Uterus (tissue), 4 donors: ENCODE data around the gene RBMS1. TPM values are rescaled to one million over a fixed set of nuclear protein-coding genes. Genes with fewer than 3 reads are reported as not detected.

Experiments
- DNase-seq, 2 donors: peaks; one replicate each; pipeline ENCODE4 v3.0.0-alpha.2; 2019 to 2020
- H3K27ac ChIP-seq, 2 donors: fragments of 200-600 bp; sonication (generic); 1 replicate in 1 of 2; 2 replicates in 1 of 2; pipeline ENCODE4 v1.5.1; 2016 to 2018
- H3K27me3 ChIP-seq, 2 donors: fragments of 200-600 bp; sonication (generic); one replicate each; pipeline ENCODE4 v1.5.1; 2018 to 2019; ENCODE audit warnings: control low read depth in 1 of 2
- H3K36me3 ChIP-seq, 2 donors: fragments of 200-600 bp; sonication (generic); one replicate each; pipeline ENCODE4 v1.5.1; 2019; ENCODE audit warnings: control low read depth in 1 of 2
- H3K4me1 ChIP-seq, 2 donors: fragments of 200-600 bp; sonication (generic); one replicate each; pipeline ENCODE4 v1.5.1; 2018 to 2019; ENCODE audit warnings: control low read depth in 1 of 2
- H3K4me3 ChIP-seq, 2 donors: fragments of 200-600 bp; sonication (generic); 1 replicate in 1 of 2; 2 replicates in 1 of 2; pipeline ENCODE4 v1.5.1; 2018 to 2019; ENCODE audit warnings: mild to moderate bottlenecking in 1 of 2
- H3K9me3 ChIP-seq, 2 donors: fragments of 200-600 bp; sonication (generic); one replicate each; pipeline ENCODE4 v1.5.1; 2019; ENCODE audit warnings: control low read depth in 1 of 2
- POLR2A ChIP-seq, 2 donors: fragments of 450-650 bp; IDR thresholded peaks; one replicate each; pipeline ENCODE4 v1.6.1; 2016; ENCODE audit warnings: antibody characterized with exemption in 2 of 2, mild to moderate bottlenecking in 1 of 2, moderate library complexity in 1 of 2
- intact Hi-C: fragments of 100-400 bp; cut with DNase I; formaldehyde crosslinking; loops from one replicate; pipeline ENCODE4 v1.15.1; 2023; ENCODE audit warnings: low total_unique reads
- total RNA-seq, 4 donors: library from RNA; depleted of rRNA in 3 of 4; stranded (reverse); fragments of >200 nt in 3 of 4; gene quantifications; one replicate each; pipeline versions ENCODE4 v1.1.0 to v1.2.4, GENCODE V29; 2014 to 2023
- TF ChIP-seq, protein P1 (sequence below), 4 experiments: fragments of 200-600 bp in 2 of 4; fragments of 450-650 bp in 2 of 4; sonication (generic) in 2 of 4; IDR thresholded peaks; one replicate each; pipeline ENCODE4 v1.5.1; 2016 to 2019; ENCODE audit warnings: antibody characterized with exemption in 4 of 4, mild to moderate bottlenecking in 2 of 4, moderate library complexity in 1 of 4
- donor health status: DM: yes; HTN: yes; CAD: no.

RBMS1 gene
- total RNA-seq, 4 donors from 2014 or later: 30.5 to 149 (median 88.9) TPM

GRCh38 chr2:160471950-160472349, 21.7 kb downstream of the RBMS1 start:
- no peak for DNase-seq
- H3K36me3 ChIP-seq: no peaks in the 10 kb centered on the region
- TF ChIP-seq, protein P1, sequence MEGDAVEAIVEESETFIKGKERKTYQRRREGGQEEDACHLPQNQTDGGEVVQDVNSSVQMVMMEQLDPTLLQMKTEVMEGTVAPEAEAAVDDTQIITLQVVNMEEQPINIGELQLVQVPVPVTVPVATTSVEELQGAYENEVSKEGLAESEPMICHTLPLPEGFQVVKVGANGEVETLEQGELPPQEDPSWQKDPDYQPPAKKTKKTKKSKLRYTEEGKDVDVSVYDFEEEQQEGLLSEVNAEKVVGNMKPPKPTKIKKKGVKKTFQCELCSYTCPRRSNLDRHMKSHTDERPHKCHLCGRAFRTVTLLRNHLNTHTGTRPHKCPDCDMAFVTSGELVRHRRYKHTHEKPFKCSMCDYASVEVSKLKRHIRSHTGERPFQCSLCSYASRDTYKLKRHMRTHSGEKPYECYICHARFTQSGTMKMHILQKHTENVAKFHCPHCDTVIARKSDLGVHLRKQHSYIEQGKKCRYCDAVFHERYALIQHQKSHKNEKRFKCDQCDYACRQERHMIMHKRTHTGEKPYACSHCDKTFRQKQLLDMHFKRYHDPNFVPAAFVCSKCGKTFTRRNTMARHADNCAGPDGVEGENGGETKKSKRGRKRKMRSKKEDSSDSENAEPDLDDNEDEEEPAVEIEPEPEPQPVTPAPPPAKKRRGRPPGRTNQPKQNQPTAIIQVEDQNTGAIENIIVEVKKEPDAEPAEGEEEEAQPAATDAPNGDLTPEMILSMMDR (IDR thresholded peaks at IDR 0.05): no peak
- TF ChIP-seq POLR2A (IDR thresholded peaks at IDR 0.05): no peak
- intact Hi-C loops: no loop called here
- H3K4me1 ChIP-seq: no peaks in the 10 kb centered on the region
- H3K9me3 ChIP-seq: no peaks in the 10 kb centered on the region
- H3K27me3 ChIP-seq: no peaks in the 10 kb centered on the region
- no peak overlapping the region for H3K4me3 ChIP-seq
- H3K27ac ChIP-seq: peak overlapping the region; percentile 42 to 66

DNA sequence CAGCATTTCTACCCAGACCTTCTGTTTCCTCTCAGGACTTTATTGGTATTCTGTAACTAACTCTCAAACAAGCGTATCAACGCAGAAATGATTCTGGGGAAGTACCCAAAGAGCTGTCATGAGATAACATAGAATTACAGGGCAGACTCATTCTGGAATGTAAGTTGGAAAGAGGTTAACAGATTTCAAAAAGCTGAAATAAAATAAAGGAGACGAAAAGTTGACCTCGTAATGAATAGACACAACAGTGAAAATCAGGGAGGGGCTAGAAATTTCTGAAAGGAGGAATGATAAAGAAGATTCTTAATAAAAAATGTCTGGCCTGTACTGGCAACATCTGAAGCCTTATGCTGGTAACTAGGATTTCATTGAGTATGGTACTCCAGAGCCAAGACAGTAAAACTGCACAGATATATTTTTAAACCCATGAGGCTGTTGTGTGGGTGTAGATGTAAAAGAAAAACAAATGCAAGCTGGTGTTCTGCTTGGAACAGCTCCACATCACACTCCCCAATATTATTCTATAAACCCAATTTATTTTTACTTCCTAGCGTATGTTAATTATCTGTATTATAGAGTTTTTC, 23.9 kb downstream of the RBMS1 start:
- H3K27ac ChIP-seq: peak overlapping the region; percentile 75 to 76
- no peak overlapping the region for H3K4me3 ChIP-seq
- DNase-seq: no peak
- H3K27me3 ChIP-seq: no peaks in the 10 kb centered on the region
- intact Hi-C loops: no loop called here
- H3K36me3 ChIP-seq: no peaks in the 10 kb centered on the region
- H3K9me3 ChIP-seq: no peaks in the 10 kb centered on the region
- no peaks in the 10 kb centered on the region for H3K4me1 ChIP-seq
- TF ChIP-seq POLR2A (IDR thresholded peaks at IDR 0.05): no peak
- TF ChIP-seq, protein P1 (IDR thresholded peaks at IDR 0.05): no peak

- Histone ChIP-seq H3K4me3 (no peak overlapping the region), H3K9me3 (no peaks in the 10 kb centered on the region), H3K4me1 (no peaks in the 10 kb centered on the region), H3K27me3 (no peaks in the 10 kb centered on the region), H3K27ac (peak overlapping the region; percentile 75 to 76), H3K36me3 (no peaks in the 10 kb centered on the region)
- intact Hi-C loops: no loop called here
- peak; percentile 33 to 55 for DNase-seq
- no peak for TF ChIP-seq POLR2A (IDR thresholded peaks at IDR 0.05)
- TF ChIP-seq, protein P1 (IDR thresholded peaks at IDR 0.05): no peak
These were observed 24.4 kb downstream of the RBMS1 start for GRCh38 chr2:160469164-160469563.

- Histone ChIP-seq H3K27me3 (no peaks in the 10 kb centered on the region), H3K4me3 (no peak overlapping the region), H3K4me1 (no peaks in the 10 kb centered on the region), H3K27ac (peak overlapping the region in 1 of 2 donors; percentile 29), H3K36me3 (no peaks in the 10 kb centered on the region), H3K9me3 (no peaks in the 10 kb centered on the region)
- no peak for DNase-seq
- intact Hi-C loops: no loop called here
- TF ChIP-seq, protein P1 (IDR thresholded peaks at IDR 0.05): no peak
- TF ChIP-seq POLR2A (IDR thresholded peaks at IDR 0.05): no peak
These were observed 26.5 kb downstream of the RBMS1 start for GRCh38 chr2:160467086-160467485.

- H3K4me1 ChIP-seq: no peaks in the 10 kb centered on the region
- no peak for DNase-seq
- H3K4me3 ChIP-seq: no peak overlapping the region
- H3K36me3 ChIP-seq: no peaks in the 10 kb centered on the region
- TF ChIP-seq, protein P1 (IDR thresholded peaks at IDR 0.05): no peak
- no peak for TF ChIP-seq POLR2A (IDR thresholded peaks at IDR 0.05)
- intact Hi-C loops: no loop called here
- no peaks in the 10 kb centered on the region for H3K9me3 ChIP-seq
- H3K27ac ChIP-seq: peak overlapping the region in 1 of 2 donors; percentile 25
- H3K27me3 ChIP-seq: no peaks in the 10 kb centered on the region
These were observed 28.2 kb downstream of the RBMS1 start for GRCh38 chr2:160465406-160465805.
